ENCODE results near the gene VENTX.

DNA sequence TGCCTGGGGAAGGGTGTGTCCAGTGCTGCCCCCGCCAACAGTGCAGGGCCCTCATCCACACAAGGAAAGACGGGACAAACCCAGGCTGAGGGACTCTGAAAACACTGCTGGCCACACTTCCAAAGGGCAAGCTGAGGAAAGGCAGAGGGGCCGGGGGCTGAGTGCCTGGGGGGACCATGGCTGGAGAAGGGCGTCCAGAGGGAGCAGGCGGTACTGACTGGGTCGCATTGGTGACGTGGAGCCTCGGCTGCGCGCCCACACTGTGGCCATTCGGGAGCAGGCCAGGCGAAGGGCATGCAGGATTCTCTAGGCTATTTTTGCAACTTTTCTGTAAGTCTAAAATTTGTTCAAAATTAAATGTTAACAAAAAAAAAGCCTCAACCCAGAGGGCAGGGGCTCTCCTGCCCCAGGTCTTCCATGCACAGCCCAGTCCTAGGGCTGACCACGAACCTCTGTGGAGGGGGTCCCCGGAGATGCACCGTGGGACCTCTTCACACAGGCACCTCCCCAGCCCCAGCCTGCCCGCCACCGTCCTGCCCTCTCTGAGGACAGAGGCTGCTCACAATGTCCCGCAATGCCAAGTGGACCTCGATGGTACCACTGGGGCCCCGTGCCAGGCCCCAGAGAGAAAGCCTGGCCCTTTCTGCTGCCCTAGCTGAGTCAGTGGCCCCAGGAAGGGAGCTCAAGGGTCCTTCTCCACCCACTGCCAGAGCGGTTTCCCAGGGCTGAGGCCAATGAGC is 28.6 kb downstream of the VENTX start:
- TF ChIP-seq SMAD1 (IDR thresholded peaks at IDR 0.05; ENCODE audit: low read depth, partially characterized antibody) (no peak), RAD21 (IDR thresholded peaks at IDR 0.05; ENCODE audit: insufficient read depth, low read depth, low read length) (no peak), POLR2A (IDR thresholded peaks at IDR 0.05; ENCODE audit: low read depth, low read length) (0 out of 2 replicates have a peak, but pooled peaks have one; percentile 14), FOXM1 (IDR thresholded peaks at IDR 0.05; ENCODE audit: low read depth, low read length) (no peak), POLR2AphosphoS5 (IDR thresholded peaks at IDR 0.05; ENCODE audit: low read length) (no peak), ZNF274 (IDR thresholded peaks at IDR 0.05; ENCODE audit: insufficient read depth, insufficient read length) (no peak)
- TF ChIP-seq, protein P1, sequence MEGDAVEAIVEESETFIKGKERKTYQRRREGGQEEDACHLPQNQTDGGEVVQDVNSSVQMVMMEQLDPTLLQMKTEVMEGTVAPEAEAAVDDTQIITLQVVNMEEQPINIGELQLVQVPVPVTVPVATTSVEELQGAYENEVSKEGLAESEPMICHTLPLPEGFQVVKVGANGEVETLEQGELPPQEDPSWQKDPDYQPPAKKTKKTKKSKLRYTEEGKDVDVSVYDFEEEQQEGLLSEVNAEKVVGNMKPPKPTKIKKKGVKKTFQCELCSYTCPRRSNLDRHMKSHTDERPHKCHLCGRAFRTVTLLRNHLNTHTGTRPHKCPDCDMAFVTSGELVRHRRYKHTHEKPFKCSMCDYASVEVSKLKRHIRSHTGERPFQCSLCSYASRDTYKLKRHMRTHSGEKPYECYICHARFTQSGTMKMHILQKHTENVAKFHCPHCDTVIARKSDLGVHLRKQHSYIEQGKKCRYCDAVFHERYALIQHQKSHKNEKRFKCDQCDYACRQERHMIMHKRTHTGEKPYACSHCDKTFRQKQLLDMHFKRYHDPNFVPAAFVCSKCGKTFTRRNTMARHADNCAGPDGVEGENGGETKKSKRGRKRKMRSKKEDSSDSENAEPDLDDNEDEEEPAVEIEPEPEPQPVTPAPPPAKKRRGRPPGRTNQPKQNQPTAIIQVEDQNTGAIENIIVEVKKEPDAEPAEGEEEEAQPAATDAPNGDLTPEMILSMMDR (IDR thresholded peaks at IDR 0.05 in 2 of 3, conservative IDR thresholded peaks at IDR 0.05 in 1 of 3; ENCODE audit: control insufficient read depth in 2 of 3, extremely low read depth in 1 of 3, insufficient read depth in 1 of 3, low read depth in 3 of 3, low read length in 3 of 3), result no peak
